Stimulated activated memory B cell treated with anti-CD40 and anti-IgM and Interleukin-4, amounts not matched to agents 10 μg/mL and 1 μg/mL and 100 μg/mL, for 72 hours (primary cell): ENCODE data around the gene GBGT1.
A peak's percentile ranks its signal among the peaks of the same experiment; 100 is the strongest.

Experiments used
- ATAC-seq: fragments of 150-1000 bp; cut with Tn5 transposase; 2 replicates; pipeline ENCODE4 v1.10.0; 2021
- H3K27ac Mint-ChIP-seq: one replicate; pipeline ENCODE4 v1.8.0; 2022; ENCODE audit warnings: mild to moderate bottlenecking, mixed read lengths
- H3K27me3 Mint-ChIP-seq: one replicate; pipeline ENCODE4 v1.8.0; 2022; ENCODE audit warnings: mixed read lengths
- H3K36me3 Mint-ChIP-seq: one replicate; pipeline ENCODE4 v1.8.0; 2022; ENCODE audit warnings: mixed read lengths
- H3K4me1 Mint-ChIP-seq: one replicate; pipeline ENCODE4 v1.8.0; 2022; ENCODE audit warnings: mixed read lengths
- H3K4me3 Mint-ChIP-seq: one replicate; pipeline ENCODE4 v1.8.0; 2022; ENCODE audit warnings: mild to moderate bottlenecking, moderate library complexity, mixed read lengths
- H3K9me3 Mint-ChIP-seq: one replicate; pipeline ENCODE4 v1.8.0; 2022; ENCODE audit warnings: mixed read lengths

Gene GBGT1

GRCh38 chr9:133160742-133161546 lies 2.8 kb downstream of the GBGT1 start:
- Mint-ChIP-seq H3K4me3 (peak overlapping the region; percentile 34), H3K27ac (no peak overlapping the region), H3K36me3 (peaks cover 27% of the 10 kb centered on the region), H3K9me3 (no peaks in the 10 kb centered on the region), H3K4me1 (peaks cover 36% of the 10 kb centered on the region), H3K27me3 (peaks cover 1% of the 10 kb centered on the region)
- ATAC-seq, result peak; percentile 64

- ATAC-seq, result no peak
- no peak overlapping the region for H3K27ac Mint-ChIP-seq
- peaks cover 30% of the 10 kb centered on the region for H3K4me1 Mint-ChIP-seq
- no peak overlapping the region for H3K4me3 Mint-ChIP-seq
- H3K27me3 Mint-ChIP-seq, result no peaks in the 10 kb centered on the region
- H3K9me3 Mint-ChIP-seq, result no peaks in the 10 kb centered on the region
- peaks cover 33% of the 10 kb centered on the region for H3K36me3 Mint-ChIP-seq
These were observed 5.0 kb downstream of the GBGT1 start for GRCh38 chr9:133158695-133159094.

- no peak overlapping the region for H3K4me3 Mint-ChIP-seq
- peaks cover 33% of the 10 kb centered on the region for H3K36me3 Mint-ChIP-seq
- no peaks in the 10 kb centered on the region for H3K9me3 Mint-ChIP-seq
- H3K27me3 Mint-ChIP-seq, result no peaks in the 10 kb centered on the region
- ATAC-seq, result no peak
- H3K4me1 Mint-ChIP-seq, result peaks cover 6% of the 10 kb centered on the region
- H3K27ac Mint-ChIP-seq, result no peak overlapping the region
These were observed 8.6 kb downstream of the GBGT1 start for GRCh38 chr9:133155156-133155555.

GRCh38 chr9:133154097-133154989 lies 9.4 kb downstream of the GBGT1 start:
- Mint-ChIP-seq H3K4me1 (peaks cover 12% of the 10 kb centered on the region), H3K36me3 (peaks cover 26% of the 10 kb centered on the region), H3K27me3 (no peaks in the 10 kb centered on the region), H3K9me3 (no peaks in the 10 kb centered on the region), H3K4me3 (no peak overlapping the region), H3K27ac (peak overlapping the region; percentile 49)
- no peak for ATAC-seq

GRCh38 chr9:133153227-133154096 lies 10.3 kb downstream of the GBGT1 start:
- Mint-ChIP-seq H3K4me1 (peaks cover 15% of the 10 kb centered on the region), H3K36me3 (peaks cover 17% of the 10 kb centered on the region), H3K27me3 (no peaks in the 10 kb centered on the region), H3K27ac (no peak overlapping the region), H3K9me3 (no peaks in the 10 kb centered on the region), H3K4me3 (no peak overlapping the region)
- no peak for ATAC-seq

GRCh38 chr9:133151601-133152525 lies 11.9 kb downstream of the GBGT1 start:
- Mint-ChIP-seq H3K27me3 (no peaks in the 10 kb centered on the region), H3K4me3 (no peak overlapping the region), H3K36me3 (peaks cover 8% of the 10 kb centered on the region), H3K9me3 (no peaks in the 10 kb centered on the region), H3K4me1 (peaks cover 31% of the 10 kb centered on the region), H3K27ac (peak overlapping the region; percentile 8)
- ATAC-seq, result no peak

- Mint-ChIP-seq H3K4me1 (peaks cover 37% of the 10 kb centered on the region), H3K4me3 (peak overlapping the region; percentile 11), H3K9me3 (no peaks in the 10 kb centered on the region), H3K36me3 (peaks cover 7% of the 10 kb centered on the region), H3K27me3 (no peaks in the 10 kb centered on the region), H3K27ac (peak overlapping the region; percentile 8)
- ATAC-seq, result no peak
These were observed 12.7 kb downstream of the GBGT1 start for GRCh38 chr9:133151041-133151440.

- Mint-ChIP-seq H3K9me3 (no peaks in the 10 kb centered on the region), H3K4me3 (peak overlapping the region; percentile 85)
These were observed 14.3 kb downstream of the GBGT1 start for GRCh38 chr9:133149130-133150015.

GRCh38 chr9:133148199-133149129 lies 15.2 kb downstream of the GBGT1 start:
- H3K27me3 Mint-ChIP-seq, result no peaks in the 10 kb centered on the region
- no peaks in the 10 kb centered on the region for H3K36me3 Mint-ChIP-seq
- peaks cover 52% of the 10 kb centered on the region for H3K4me1 Mint-ChIP-seq
- peak overlapping the region; percentile 91 for H3K4me3 Mint-ChIP-seq
- no peaks in the 10 kb centered on the region for H3K9me3 Mint-ChIP-seq
- ATAC-seq, result peak; percentile 55
- peak overlapping the region; percentile 92 for H3K27ac Mint-ChIP-seq

More at GRCh38 chr9:133149130-133150015, 14.3 kb downstream of the GBGT1 start:
- peaks cover 43% of the 10 kb centered on the region for H3K4me1 Mint-ChIP-seq
- no peaks in the 10 kb centered on the region for H3K27me3 Mint-ChIP-seq
- H3K36me3 Mint-ChIP-seq, result no peaks in the 10 kb centered on the region
- ATAC-seq, result peak; percentile 89
- peak overlapping the region; percentile 87 for H3K27ac Mint-ChIP-seq

GRCh38 chr9:133147412-133148198 lies 16.1 kb downstream of the GBGT1 start:
- no peaks in the 10 kb centered on the region for H3K36me3 Mint-ChIP-seq
- no peaks in the 10 kb centered on the region for H3K9me3 Mint-ChIP-seq
- H3K4me1 Mint-ChIP-seq, result peaks cover 60% of the 10 kb centered on the region
- no peak for ATAC-seq
- H3K27ac Mint-ChIP-seq, result peak overlapping the region; percentile 92
- H3K27me3 Mint-ChIP-seq, result no peaks in the 10 kb centered on the region
- H3K4me3 Mint-ChIP-seq, result peak overlapping the region; percentile 91

GRCh38 chr9:133146746-133147411 lies 16.8 kb downstream of the GBGT1 start:
- H3K9me3 Mint-ChIP-seq, result no peaks in the 10 kb centered on the region
- peak overlapping the region; percentile 91 for H3K4me3 Mint-ChIP-seq
- peak overlapping the region; percentile 92 for H3K27ac Mint-ChIP-seq
- H3K36me3 Mint-ChIP-seq, result no peaks in the 10 kb centered on the region
- peaks cover 68% of the 10 kb centered on the region for H3K4me1 Mint-ChIP-seq
- H3K27me3 Mint-ChIP-seq, result no peaks in the 10 kb centered on the region
- no peak for ATAC-seq
